ENCODE results near the gene PTBP3.

- no peak for TF ChIP-seq CTCF (IDR thresholded peaks at IDR 0.05; ENCODE audit: low read depth, low read length)
- no peak for TF ChIP-seq POLR2A (IDR thresholded peaks at IDR 0.05; ENCODE audit: extremely low read depth, insufficient read length)
- TF ChIP-seq MAX (IDR thresholded peaks at IDR 0.05; ENCODE audit: low read depth, low read length): no peak
- TF ChIP-seq MYC (IDR thresholded peaks at IDR 0.05; ENCODE audit: low read depth, low read length): no peak
These were observed 156.9 kb downstream of the PTBP3 start for GRCh38 chr9:112176524-112176923.

Data from NB4 (cell line).